ENCODE results near the gene ABI3.
"Not testable (repeated sequence)": the region's sequence is repeated elsewhere in the genome, so short reads cannot be mapped to it uniquely, and the experiment has no call there.

The ABI3 gene

DNA sequence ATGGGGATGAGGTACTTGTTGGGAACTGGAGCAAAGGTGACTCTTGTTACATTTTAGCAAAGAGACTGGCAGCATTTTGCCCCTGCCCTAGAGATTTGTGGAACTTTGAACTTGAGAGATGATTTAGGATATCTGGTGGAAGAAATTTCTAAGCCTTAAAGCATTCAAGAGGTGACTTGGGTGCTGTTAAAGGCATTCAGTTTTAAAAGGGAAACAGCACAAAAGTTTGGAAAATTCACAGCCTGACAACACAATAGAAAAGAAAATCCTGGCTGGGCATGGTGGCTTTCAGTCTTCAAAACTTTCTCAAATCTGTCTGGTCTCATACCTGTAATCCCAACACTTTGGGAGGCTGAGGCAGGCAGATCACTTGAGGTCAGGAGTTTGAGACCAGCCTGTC is 26.0 kb upstream of the ABI3 start:
- not testable (repeated sequence) for DNase-seq (ENCODE audit: low read depth); H3K27me3 ChIP-seq (replicated peaks; ENCODE audit: control insufficient read depth, insufficient read depth, low read length); H3K9me3 ChIP-seq (ENCODE audit: control insufficient read depth, low read length); H3K4me1 ChIP-seq (ENCODE audit: control insufficient read depth, insufficient read depth, low read length); H3K9ac ChIP-seq (ENCODE audit: low read length); H3K4me3 ChIP-seq (ENCODE audit: low read length); H3K36me3 ChIP-seq (ENCODE audit: control insufficient read depth, insufficient read depth, low read length, severe bottlenecking)

DNA sequence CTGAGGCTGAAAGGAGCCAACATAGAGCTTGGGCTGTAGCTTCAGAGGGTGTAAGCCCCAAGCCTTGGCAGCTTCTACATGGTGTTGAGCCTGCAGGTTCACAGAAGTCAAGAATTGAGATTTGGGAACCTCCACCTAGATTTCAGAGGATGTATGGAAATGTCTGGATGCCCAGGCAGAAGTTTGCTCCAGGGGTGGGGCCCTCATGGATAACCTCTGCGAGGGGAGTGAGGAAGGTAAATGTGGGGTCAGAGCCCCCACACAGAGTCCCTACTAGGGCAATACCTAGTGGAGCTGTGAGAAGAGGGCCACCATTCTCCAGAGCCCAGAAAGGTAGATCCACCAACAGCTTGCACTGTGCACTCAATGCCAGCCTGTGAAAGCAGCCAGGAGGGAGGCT is 25.1 kb upstream of the ABI3 start:
- not testable (repeated sequence) for DNase-seq (ENCODE audit: low read depth)

DNA sequence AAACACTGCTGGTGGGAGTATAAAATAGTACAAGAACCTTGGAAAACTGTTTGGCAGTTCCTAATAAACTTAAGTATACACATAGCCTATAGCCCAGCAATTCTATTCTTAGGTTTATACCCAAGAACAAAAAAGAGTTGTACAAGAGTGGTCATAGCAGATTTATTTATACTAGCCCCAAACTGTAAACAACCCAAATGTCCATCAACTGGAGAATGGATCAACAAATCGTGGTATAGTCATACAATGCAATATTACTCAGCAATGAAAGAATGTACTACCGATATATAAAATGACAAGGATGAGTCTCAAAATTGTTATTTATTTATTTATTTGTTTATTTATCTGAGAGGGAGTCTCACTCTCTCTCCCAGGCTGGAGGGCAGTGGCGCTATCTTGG is 23.2 kb upstream of the ABI3 start:
- no peak overlapping the region for H3K9ac ChIP-seq (ENCODE audit: low read length)
- peaks cover 3% of the 10 kb centered on the region for H3K4me1 ChIP-seq (ENCODE audit: control insufficient read depth, insufficient read depth, low read length)
- no peaks in the 10 kb centered on the region for H3K36me3 ChIP-seq (ENCODE audit: control insufficient read depth, insufficient read depth, low read length, severe bottlenecking)
- peaks cover 4% of the 10 kb centered on the region for H3K27me3 ChIP-seq (replicated peaks; ENCODE audit: control insufficient read depth, insufficient read depth, low read length)
- no peak overlapping the region for H3K4me3 ChIP-seq (ENCODE audit: low read length)
- peaks cover 7% of the 10 kb centered on the region for H3K9me3 ChIP-seq (ENCODE audit: control insufficient read depth, low read length)
- DNase-seq (ENCODE audit: low read depth) = no peak

More for the DNA sequence above, 25.1 kb upstream of the ABI3 start:
- not testable (repeated sequence) for H3K4me1 ChIP-seq (ENCODE audit: control insufficient read depth, insufficient read depth, low read length); H3K9ac ChIP-seq (ENCODE audit: low read length); H3K27me3 ChIP-seq (replicated peaks; ENCODE audit: control insufficient read depth, insufficient read depth, low read length); H3K4me3 ChIP-seq (ENCODE audit: low read length); H3K9me3 ChIP-seq (ENCODE audit: control insufficient read depth, low read length); H3K36me3 ChIP-seq (ENCODE audit: control insufficient read depth, insufficient read depth, low read length, severe bottlenecking)

DNA sequence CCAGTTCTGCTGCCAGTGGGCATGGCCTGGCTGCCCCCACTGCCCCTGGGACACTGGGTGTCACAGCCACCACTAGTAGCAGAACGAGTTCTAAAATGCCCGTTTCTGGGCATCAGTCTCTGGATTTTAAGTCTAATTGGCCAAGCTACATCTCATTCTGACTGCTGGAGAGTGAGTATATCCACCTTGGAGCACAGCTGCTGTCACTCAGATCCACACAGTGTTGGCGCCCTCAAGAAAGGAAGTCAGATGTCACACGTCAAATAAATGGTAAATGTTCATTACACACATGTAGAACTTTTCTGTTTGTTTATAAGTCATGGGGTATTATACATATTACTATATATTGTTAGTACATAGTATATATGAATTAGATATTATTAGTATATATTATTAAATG is 19.6 kb upstream of the ABI3 start:
- Histone ChIP-seq H3K4me1 (ENCODE audit: control insufficient read depth, insufficient read depth, low read length) (peaks cover 10% of the 10 kb centered on the region), H3K36me3 (ENCODE audit: control insufficient read depth, insufficient read depth, low read length, severe bottlenecking) (no peaks in the 10 kb centered on the region), H3K9ac (ENCODE audit: low read length) (no peak overlapping the region), H3K27me3 (replicated peaks; ENCODE audit: control insufficient read depth, insufficient read depth, low read length) (no peaks in the 10 kb centered on the region), H3K4me3 (ENCODE audit: low read length) (no peak overlapping the region), H3K9me3 (ENCODE audit: control insufficient read depth, low read length) (no peaks in the 10 kb centered on the region)
- no peak for DNase-seq (ENCODE audit: low read depth)

DNA sequence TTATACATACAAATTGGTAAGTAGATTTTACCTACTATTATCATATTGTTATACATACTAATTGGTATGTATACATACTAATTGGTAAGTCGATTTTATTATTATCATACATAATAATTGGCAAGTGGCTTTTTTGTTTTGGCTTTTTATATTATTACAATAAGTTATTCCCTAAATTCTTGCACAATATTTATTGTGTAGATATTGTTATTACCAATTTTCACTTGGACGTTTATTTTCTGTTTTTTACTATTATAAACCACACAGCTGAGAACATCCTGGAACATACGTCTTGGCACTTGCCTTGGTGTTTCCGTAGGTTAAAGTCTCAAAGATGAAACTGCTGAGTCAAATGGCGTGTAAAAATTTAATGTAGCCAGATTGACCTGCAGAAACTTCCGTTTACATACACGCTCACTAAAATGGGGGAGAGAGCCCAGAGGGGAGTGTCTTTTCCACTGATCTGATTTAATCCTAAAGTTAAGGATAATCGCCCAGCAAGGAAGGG is 19.0 kb upstream of the ABI3 start:
- Histone ChIP-seq H3K9me3 (ENCODE audit: control insufficient read depth, low read length) (no peaks in the 10 kb centered on the region), H3K36me3 (ENCODE audit: control insufficient read depth, insufficient read depth, low read length, severe bottlenecking) (no peaks in the 10 kb centered on the region), H3K4me1 (ENCODE audit: control insufficient read depth, insufficient read depth, low read length) (peaks cover 10% of the 10 kb centered on the region), H3K27me3 (replicated peaks; ENCODE audit: control insufficient read depth, insufficient read depth, low read length) (no peaks in the 10 kb centered on the region), H3K9ac (ENCODE audit: low read length) (peak overlapping the region; percentile 85), H3K4me3 (ENCODE audit: low read length) (peak overlapping the region; percentile 87)
- no peak for DNase-seq (ENCODE audit: low read depth)

DNA sequence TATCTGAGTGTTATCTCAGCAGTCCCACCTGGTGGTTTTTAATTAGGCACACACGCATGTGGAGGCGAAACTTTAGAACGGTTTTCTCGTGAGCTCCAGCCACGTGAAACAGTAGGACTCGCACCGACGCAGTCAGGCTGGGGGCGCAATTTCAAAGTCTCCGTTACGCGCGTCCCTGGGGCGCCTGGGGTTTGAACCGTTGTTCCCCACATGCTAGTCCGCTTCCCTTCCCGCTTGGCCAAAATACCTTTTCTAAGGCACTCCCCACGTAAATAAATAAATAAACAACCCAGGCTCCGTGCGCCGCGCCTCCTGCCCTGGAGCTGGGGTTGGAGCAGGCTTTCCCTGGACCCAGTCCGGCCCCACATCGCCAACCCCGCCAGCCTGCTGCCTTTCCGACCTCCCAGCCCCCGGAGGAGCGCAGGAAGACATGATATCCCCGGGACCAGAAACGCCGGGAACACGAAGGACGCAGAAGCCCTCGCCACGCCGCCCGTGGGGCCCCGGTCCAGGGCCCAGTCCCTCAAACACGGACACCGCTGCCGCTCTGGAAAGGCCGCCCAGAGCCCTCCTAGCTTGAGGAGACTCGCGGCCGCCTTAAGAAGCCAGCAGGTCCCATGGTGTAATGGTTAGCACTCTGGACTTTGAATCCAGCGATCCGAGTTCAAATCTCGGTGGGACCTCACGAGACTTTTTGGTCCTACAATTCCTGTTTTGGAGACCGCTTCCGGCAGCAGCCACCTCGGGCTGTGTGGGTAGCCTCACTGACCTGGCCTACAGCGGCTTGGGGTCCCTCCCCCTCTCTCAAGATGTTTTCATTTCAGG is 18.4 kb upstream of the ABI3 start:
- no peaks in the 10 kb centered on the region for H3K36me3 ChIP-seq (ENCODE audit: control insufficient read depth, insufficient read depth, low read length, severe bottlenecking)
- H3K27me3 ChIP-seq (replicated peaks; ENCODE audit: control insufficient read depth, insufficient read depth, low read length) = no peaks in the 10 kb centered on the region
- peaks cover 10% of the 10 kb centered on the region for H3K4me1 ChIP-seq (ENCODE audit: control insufficient read depth, insufficient read depth, low read length)
- H3K9ac ChIP-seq (ENCODE audit: low read length) = peak overlapping the region; percentile 85
- peak; percentile 94 for DNase-seq (ENCODE audit: low read depth)
- peak overlapping the region; percentile 87 for H3K4me3 ChIP-seq (ENCODE audit: low read length)
- H3K9me3 ChIP-seq (ENCODE audit: control insufficient read depth, low read length) = no peaks in the 10 kb centered on the region

DNA sequence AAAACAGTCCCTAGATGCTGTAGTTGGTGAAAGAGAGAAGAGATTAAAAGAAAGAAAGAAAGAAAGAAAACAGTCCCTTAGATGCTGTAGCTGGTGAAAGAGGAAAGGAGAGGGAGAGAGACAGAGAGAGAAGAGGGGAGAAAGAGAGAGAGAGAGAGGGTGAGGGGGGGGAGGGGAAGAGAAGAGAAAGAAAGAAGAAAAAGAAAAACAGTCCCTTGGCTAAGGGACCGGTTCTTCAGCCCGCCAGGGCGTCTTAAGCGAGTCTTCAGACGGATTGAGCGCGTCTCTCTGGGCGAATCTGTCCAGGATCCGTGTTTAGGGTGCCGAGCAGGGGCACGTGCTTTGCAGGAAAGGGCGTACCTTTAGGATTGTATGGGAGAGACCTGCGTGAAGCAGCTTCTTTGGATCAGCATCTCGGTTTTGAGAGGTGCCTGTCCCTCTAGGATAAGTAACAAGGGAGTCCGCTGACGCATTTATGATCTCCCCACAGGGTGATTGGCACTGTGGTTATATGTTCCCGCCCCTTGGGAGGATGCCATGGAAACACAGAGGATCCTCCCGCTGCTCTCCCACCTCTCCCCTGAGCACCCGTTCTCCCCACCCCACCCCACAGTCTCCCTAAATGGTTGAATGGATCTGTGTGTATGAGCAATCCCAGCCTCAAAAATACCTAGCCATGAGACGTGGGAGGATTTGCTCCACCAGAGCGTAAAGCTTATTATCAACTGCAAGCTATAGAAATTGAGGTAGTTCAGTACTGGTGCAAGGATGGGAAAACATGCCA is 16.8 kb upstream of the ABI3 start:
- Histone ChIP-seq H3K9ac (ENCODE audit: low read length) (peak overlapping the region; percentile 85), H3K4me3 (ENCODE audit: low read length) (peak overlapping the region; percentile 87), H3K4me1 (ENCODE audit: control insufficient read depth, insufficient read depth, low read length) (peaks cover 10% of the 10 kb centered on the region), H3K9me3 (ENCODE audit: control insufficient read depth, low read length) (no peaks in the 10 kb centered on the region), H3K36me3 (ENCODE audit: control insufficient read depth, insufficient read depth, low read length, severe bottlenecking) (no peaks in the 10 kb centered on the region), H3K27me3 (replicated peaks; ENCODE audit: control insufficient read depth, insufficient read depth, low read length) (no peaks in the 10 kb centered on the region)
- DNase-seq (ENCODE audit: low read depth) = peak; percentile 71

DNA sequence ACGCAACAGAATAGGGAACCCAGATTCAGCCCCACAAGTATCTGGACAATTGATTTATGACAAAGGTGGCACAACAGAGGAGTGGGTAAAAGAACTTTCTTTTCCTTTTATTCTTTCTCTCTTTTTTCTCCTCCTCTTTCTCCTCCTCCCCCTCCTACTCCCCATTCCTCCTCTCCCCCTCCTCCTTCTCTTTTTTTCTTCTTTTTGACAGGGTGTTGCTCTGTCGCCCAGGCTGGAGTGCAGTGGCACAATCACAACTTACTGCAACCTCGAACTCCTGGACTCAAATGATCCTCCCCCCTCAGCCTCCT is 16.3 kb upstream of the ABI3 start:
- H3K4me1 ChIP-seq (ENCODE audit: control insufficient read depth, insufficient read depth, low read length) = peaks cover 10% of the 10 kb centered on the region

DNA sequence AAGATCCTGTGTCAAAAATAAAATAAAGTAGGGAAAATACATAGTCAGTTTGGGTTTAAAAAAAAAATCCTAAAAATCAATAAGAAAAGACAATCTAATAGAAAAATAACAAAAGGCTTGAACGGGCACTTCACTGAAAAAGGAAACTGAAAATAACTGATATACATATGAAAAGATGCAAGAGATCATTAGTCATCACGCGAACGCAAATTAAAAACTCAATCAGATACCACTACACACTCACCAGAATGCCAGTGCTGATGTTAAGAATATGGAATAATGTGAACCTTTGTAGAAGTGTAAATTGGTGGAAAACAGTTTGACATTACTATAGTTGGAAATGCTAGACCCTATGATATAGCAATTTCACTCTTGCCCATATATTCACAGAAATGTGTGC is 14.8 kb upstream of the ABI3 start:
- no peak overlapping the region for H3K4me3 ChIP-seq (ENCODE audit: low read length)

More for the DNA sequence above, 16.3 kb upstream of the ABI3 start:
- Histone ChIP-seq H3K9ac (ENCODE audit: low read length) (no peak overlapping the region), H3K4me3 (ENCODE audit: low read length) (no peak overlapping the region), H3K9me3 (ENCODE audit: control insufficient read depth, low read length) (no peaks in the 10 kb centered on the region), H3K36me3 (ENCODE audit: control insufficient read depth, insufficient read depth, low read length, severe bottlenecking) (no peaks in the 10 kb centered on the region), H3K27me3 (replicated peaks; ENCODE audit: control insufficient read depth, insufficient read depth, low read length) (no peaks in the 10 kb centered on the region)
- no peak for DNase-seq (ENCODE audit: low read depth)

DNA sequence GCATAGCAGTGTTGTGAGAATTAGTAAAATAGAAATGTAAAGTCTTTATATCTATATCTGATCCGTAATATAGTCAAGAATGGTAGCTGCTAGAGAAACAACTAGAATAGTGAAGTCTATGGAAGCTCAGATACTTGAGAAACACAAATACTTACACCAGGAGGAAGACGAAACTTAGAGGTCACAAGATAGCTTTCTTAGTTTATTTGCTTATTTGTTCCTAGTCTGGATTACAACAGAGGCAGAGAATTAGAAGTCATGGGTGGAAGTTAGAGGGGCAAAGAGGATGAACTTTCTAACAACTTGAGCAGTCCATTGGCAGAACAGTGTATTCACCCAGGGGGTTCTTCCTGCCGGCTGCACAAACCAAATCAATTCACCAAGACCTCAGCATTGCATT is 14.0 kb upstream of the ABI3 start:
- Histone ChIP-seq H3K27me3 (replicated peaks; ENCODE audit: control insufficient read depth, insufficient read depth, low read length) (no peaks in the 10 kb centered on the region), H3K4me3 (ENCODE audit: low read length) (no peak overlapping the region), H3K9ac (ENCODE audit: low read length) (no peak overlapping the region), H3K4me1 (ENCODE audit: control insufficient read depth, insufficient read depth, low read length) (peaks cover 8% of the 10 kb centered on the region), H3K36me3 (ENCODE audit: control insufficient read depth, insufficient read depth, low read length, severe bottlenecking) (no peaks in the 10 kb centered on the region), H3K9me3 (ENCODE audit: control insufficient read depth, low read length) (no peaks in the 10 kb centered on the region)
- DNase-seq (ENCODE audit: low read depth) = no peak

More for the DNA sequence above, 14.8 kb upstream of the ABI3 start:
- Histone ChIP-seq H3K4me1 (ENCODE audit: control insufficient read depth, insufficient read depth, low read length) (peaks cover 10% of the 10 kb centered on the region), H3K9me3 (ENCODE audit: control insufficient read depth, low read length) (no peaks in the 10 kb centered on the region), H3K27me3 (replicated peaks; ENCODE audit: control insufficient read depth, insufficient read depth, low read length) (no peaks in the 10 kb centered on the region), H3K36me3 (ENCODE audit: control insufficient read depth, insufficient read depth, low read length, severe bottlenecking) (no peaks in the 10 kb centered on the region), H3K9ac (ENCODE audit: low read length) (no peak overlapping the region)
- no peak for DNase-seq (ENCODE audit: low read depth)

DNA sequence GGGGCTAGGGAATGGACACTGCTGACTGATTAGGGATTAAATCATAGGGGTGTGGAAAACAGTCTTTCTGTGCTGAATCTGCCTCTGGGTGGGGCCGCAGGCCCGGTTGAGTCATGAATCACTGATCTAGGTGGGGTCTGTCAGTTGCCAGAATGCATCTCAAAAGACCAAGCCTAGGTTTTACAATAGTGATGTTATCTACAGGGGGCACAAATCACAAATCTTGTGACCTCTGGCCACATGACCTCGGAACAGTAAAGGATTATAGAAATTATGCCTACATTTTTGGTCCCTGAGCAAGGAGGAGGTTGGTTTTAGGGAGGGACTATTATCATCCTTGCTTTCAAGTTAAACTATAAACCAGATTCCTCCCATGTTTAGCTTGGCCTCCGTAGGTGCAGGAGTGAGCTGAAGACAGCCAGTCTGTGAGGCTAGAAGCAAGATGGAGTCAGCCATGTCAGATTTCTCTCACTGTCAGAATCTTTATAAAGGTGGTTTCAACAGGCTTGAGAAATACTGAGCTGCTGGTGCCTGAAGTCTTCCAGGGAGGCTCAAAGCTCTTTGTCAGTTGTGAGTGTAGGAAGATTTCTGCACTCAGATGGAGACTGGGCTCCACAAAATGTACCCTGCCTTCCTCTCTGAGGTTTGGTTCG is 13.0 kb upstream of the ABI3 start:
- no peaks in the 10 kb centered on the region for H3K27me3 ChIP-seq (replicated peaks; ENCODE audit: control insufficient read depth, insufficient read depth, low read length)
- DNase-seq (ENCODE audit: low read depth) = no peak
- H3K4me1 ChIP-seq (ENCODE audit: control insufficient read depth, insufficient read depth, low read length) = peaks cover 7% of the 10 kb centered on the region
- H3K9me3 ChIP-seq (ENCODE audit: control insufficient read depth, low read length) = no peaks in the 10 kb centered on the region
- H3K36me3 ChIP-seq (ENCODE audit: control insufficient read depth, insufficient read depth, low read length, severe bottlenecking) = no peaks in the 10 kb centered on the region
- H3K4me3 ChIP-seq (ENCODE audit: low read length) = no peak overlapping the region
- no peak overlapping the region for H3K9ac ChIP-seq (ENCODE audit: low read length)
